HEK293 (cell line): ENCODE measurements around the gene CCBE1.
A peak's percentile ranks its signal among the peaks of the same experiment; 100 is the strongest.

ENCODE experiments used
- CTCF ChIA-PET: fragments of 350-600 bp; formaldehyde crosslinking; extraction: SDS; loops from one replicate; lab custom pipeline; 2021; ENCODE audit warnings: antibody characterized with exemption; lab: Yijun Ruan, JAX
- POLR2A ChIA-PET: fragments of 300-600 bp; formaldehyde crosslinking; extraction: SDS; loops from one replicate; lab custom pipeline; 2020; ENCODE audit warnings: antibody characterized with exemption, inconsistent platforms; lab: Yijun Ruan, JAX
- H3K27ac ChIP-seq: fragments of 200-500 bp; sonication (Bioruptor generic); 2 replicates; pipeline ENCODE4 v1.5.1; 2014; ENCODE audit warnings: low read depth, low read length, control low read depth, inconsistent platforms; ENCODE audit errors: extremely low read depth
- H3K36me3 ChIP-seq, 2 experiments: fragments of 200-500 bp in 1 of 2; sonication (Bioruptor generic) in 1 of 2; 1 replicate in 1 of 2; 2 replicates in 1 of 2; pipeline ENCODE4 v1.5.1; 2014 to 2017; ENCODE audit warnings: inconsistent platforms in 2 of 2, low read length in 2 of 2; ENCODE audit not compliant: control insufficient read depth in 2 of 2, insufficient read depth in 1 of 2
- H3K4me1 ChIP-seq: fragments of 200-500 bp; sonication (Bioruptor generic); 2 replicates; pipeline ENCODE4 v1.5.1; 2014; ENCODE audit warnings: mild to moderate bottlenecking, low read length, inconsistent platforms; ENCODE audit not compliant: control insufficient read depth, insufficient read depth
- H3K4me3 ChIP-seq: 2 replicates; pipeline ENCODE4 v1.5.1; 2011; ENCODE audit warnings: low read depth, mild to moderate bottlenecking, control low read depth, low read length, moderate library complexity
- H3K9me3 ChIP-seq: fragments of 200-500 bp; sonication (Bioruptor generic); 2 replicates; pipeline ENCODE4 v1.5.1; 2014; ENCODE audit warnings: low read depth, low read length, inconsistent platforms; ENCODE audit not compliant: control insufficient read depth, insufficient read depth
- BCL11A ChIP-seq: fragments of 450-650 bp; formaldehyde crosslinking; IDR thresholded peaks from 2 replicates; pipeline ENCODE4 v1.5.1; 2016; ENCODE audit warnings: low read depth, missing biosample characterization, missing genetic modification characterization
- GLI2 ChIP-seq: fragments of 450-650 bp; formaldehyde crosslinking; IDR thresholded peaks from 2 replicates; pipeline ENCODE4; 2017; ENCODE audit warnings: missing biosample characterization, missing genetic modification characterization, low read depth, borderline replicate concordance
- GLIS1 ChIP-seq: fragments of 450-650 bp; formaldehyde crosslinking; IDR thresholded peaks from 2 replicates; pipeline ENCODE4 v1.5.1; 2016; ENCODE audit warnings: missing biosample characterization, missing genetic modification characterization
- KLF9 ChIP-seq: fragments of 450-650 bp; formaldehyde crosslinking; IDR thresholded peaks from 2 replicates; pipeline ENCODE4 v1.5.1; 2016; ENCODE audit warnings: missing biosample characterization, missing genetic modification characterization, low read depth
- OSR2 ChIP-seq: fragments of 450-650 bp; formaldehyde crosslinking; IDR thresholded peaks from 2 replicates; pipeline ENCODE4 v1.5.1; 2016; ENCODE audit warnings: missing biosample characterization, missing genetic modification characterization
- PATZ1 ChIP-seq: fragments of 450-650 bp; formaldehyde crosslinking; IDR thresholded peaks from 2 replicates; pipeline ENCODE4 v1.5.1; 2016; ENCODE audit warnings: missing biosample characterization, missing genetic modification characterization
- PRDM6 ChIP-seq: fragments of 450-650 bp; formaldehyde crosslinking; IDR thresholded peaks from 2 replicates; pipeline ENCODE4 v1.5.1; 2017; ENCODE audit warnings: missing biosample characterization, missing genetic modification characterization
- TRIM28 ChIP-seq: IDR thresholded peaks from 2 replicates; pipeline ENCODE4 v1.6.1; 2011; ENCODE audit warnings: low read length, control low read depth, borderline replicate concordance
- ZFP3 ChIP-seq: fragments of 450-650 bp; formaldehyde crosslinking; IDR thresholded peaks from 2 replicates; pipeline ENCODE4 v1.5.1; 2016; ENCODE audit warnings: low read depth, missing biosample characterization, missing genetic modification characterization
- ZNF132 ChIP-seq: fragments of 450-650 bp; formaldehyde crosslinking; IDR thresholded peaks from 2 replicates; pipeline ENCODE4 v1.5.1; 2017; ENCODE audit warnings: missing biosample characterization, missing genetic modification characterization, borderline replicate concordance
- ZNF16 ChIP-seq: fragments of 450-650 bp; formaldehyde crosslinking; IDR thresholded peaks from 2 replicates; pipeline ENCODE4 v1.5.1; 2016; ENCODE audit warnings: low read depth, missing biosample characterization, missing genetic modification characterization
- ZNF2 ChIP-seq: fragments of 450-650 bp; formaldehyde crosslinking; IDR thresholded peaks from 2 replicates; pipeline ENCODE4 v1.5.1; 2016; ENCODE audit warnings: missing biosample characterization, missing genetic modification characterization
- ZNF202 ChIP-seq: fragments of 450-650 bp; formaldehyde crosslinking; IDR thresholded peaks from 2 replicates; pipeline ENCODE4 v1.5.1; 2016; ENCODE audit warnings: missing biosample characterization, missing genetic modification characterization, borderline replicate concordance
- ZNF266 ChIP-seq: fragments of 450-650 bp; formaldehyde crosslinking; IDR thresholded peaks from 2 replicates; pipeline ENCODE4 v1.5.1; 2016; ENCODE audit warnings: missing biosample characterization, missing genetic modification characterization, low read depth
- ZNF391 ChIP-seq: fragments of 450-650 bp; formaldehyde crosslinking; IDR thresholded peaks from 2 replicates; pipeline ENCODE4 v1.5.1; 2016; ENCODE audit warnings: low read depth, missing biosample characterization, missing genetic modification characterization, borderline replicate concordance
- ZNF433 ChIP-seq: fragments of 450-650 bp; formaldehyde crosslinking; IDR thresholded peaks from 2 replicates; pipeline ENCODE4 v1.5.1; 2016; ENCODE audit warnings: missing biosample characterization, missing genetic modification characterization, low read depth
- ZNF561 ChIP-seq: fragments of 450-650 bp; IDR thresholded peaks from 2 replicates; pipeline ENCODE4 v1.5.1; 2018; ENCODE audit warnings: missing biosample characterization, missing genetic modification characterization, borderline replicate concordance
- ZNF624 ChIP-seq: fragments of 450-650 bp; formaldehyde crosslinking; IDR thresholded peaks from 2 replicates; pipeline ENCODE4 v1.5.1; 2017; ENCODE audit warnings: missing biosample characterization, missing genetic modification characterization
- ZNF664 ChIP-seq: fragments of 450-650 bp; formaldehyde crosslinking; IDR thresholded peaks from 2 replicates; pipeline ENCODE4 v1.5.1; 2016; ENCODE audit warnings: missing biosample characterization, missing genetic modification characterization
- ZNF785 ChIP-seq: fragments of 450-650 bp; formaldehyde crosslinking; IDR thresholded peaks from 2 replicates; pipeline ENCODE4 v1.5.1; 2016; ENCODE audit warnings: missing biosample characterization, missing genetic modification characterization
- TF ChIP-seq, protein P1 (sequence below): fragments of 450-650 bp; formaldehyde crosslinking; IDR thresholded peaks from 2 replicates; pipeline ENCODE4 v1.5.1; 2016; ENCODE audit warnings: missing biosample characterization, missing genetic modification characterization, low read depth
- TF ChIP-seq, protein P2 (sequence below): fragments of 450-650 bp; formaldehyde crosslinking; IDR thresholded peaks from 2 replicates; pipeline ENCODE4 v1.5.1; 2017; ENCODE audit warnings: missing biosample characterization, mild to moderate bottlenecking, missing genetic modification characterization, moderate library complexity
- TF ChIP-seq, protein P3 (sequence below): fragments of 450-650 bp; formaldehyde crosslinking; IDR thresholded peaks from 2 replicates; pipeline ENCODE4 v1.5.1; 2016; ENCODE audit warnings: missing biosample characterization, missing genetic modification characterization
- TF ChIP-seq, protein P4 (sequence below): fragments of 450-650 bp; formaldehyde crosslinking; IDR thresholded peaks from 2 replicates; pipeline ENCODE4 v1.5.1; 2016; ENCODE audit warnings: missing biosample characterization, missing genetic modification characterization, borderline replicate concordance

CCBE1 gene

DNA sequence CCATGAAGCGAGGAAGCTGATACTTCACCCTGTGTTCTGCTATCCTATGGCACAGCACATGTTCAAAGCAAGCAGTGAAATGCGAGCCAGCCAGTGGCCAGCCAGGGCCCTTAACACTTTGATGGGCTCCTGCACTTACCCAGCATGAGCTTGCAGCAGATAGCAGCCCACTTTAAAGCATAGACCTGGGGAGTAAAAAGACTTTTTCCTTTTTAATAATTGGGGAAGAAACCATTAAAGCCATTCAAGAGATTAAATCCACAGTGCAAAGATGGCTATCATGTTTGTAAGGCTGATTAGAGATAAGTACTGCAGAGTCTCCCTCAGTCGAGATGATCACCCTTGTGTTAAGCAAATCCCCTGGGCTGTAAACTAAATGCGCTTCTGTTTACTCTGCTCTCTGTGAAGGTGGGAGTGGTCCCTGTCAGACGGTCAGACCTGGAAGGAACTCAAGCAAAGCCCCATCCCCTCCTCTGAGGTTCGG lies 15.7 kb downstream of the CCBE1 start (continued):
- TF ChIP-seq PRDM6 (tag by site-specific recombination) (peak; percentile 43; the same call in 1 of the 2 replicates), ZNF433 (tag by site-specific recombination) (no peak), ZFP3 (tag by site-specific recombination) (no peak), BCL11A (tag by site-specific recombination) (no peak), OSR2 (peak; percentile 82), GLIS1 (tag by site-specific recombination) (peak; percentile 29), KLF9 (tag by site-specific recombination) (0 out of 2 replicates have a peak, but pooled peaks have one; percentile 26), ZNF624 (tag by site-specific recombination) (no peak)
- TF ChIP-seq, protein P1, sequence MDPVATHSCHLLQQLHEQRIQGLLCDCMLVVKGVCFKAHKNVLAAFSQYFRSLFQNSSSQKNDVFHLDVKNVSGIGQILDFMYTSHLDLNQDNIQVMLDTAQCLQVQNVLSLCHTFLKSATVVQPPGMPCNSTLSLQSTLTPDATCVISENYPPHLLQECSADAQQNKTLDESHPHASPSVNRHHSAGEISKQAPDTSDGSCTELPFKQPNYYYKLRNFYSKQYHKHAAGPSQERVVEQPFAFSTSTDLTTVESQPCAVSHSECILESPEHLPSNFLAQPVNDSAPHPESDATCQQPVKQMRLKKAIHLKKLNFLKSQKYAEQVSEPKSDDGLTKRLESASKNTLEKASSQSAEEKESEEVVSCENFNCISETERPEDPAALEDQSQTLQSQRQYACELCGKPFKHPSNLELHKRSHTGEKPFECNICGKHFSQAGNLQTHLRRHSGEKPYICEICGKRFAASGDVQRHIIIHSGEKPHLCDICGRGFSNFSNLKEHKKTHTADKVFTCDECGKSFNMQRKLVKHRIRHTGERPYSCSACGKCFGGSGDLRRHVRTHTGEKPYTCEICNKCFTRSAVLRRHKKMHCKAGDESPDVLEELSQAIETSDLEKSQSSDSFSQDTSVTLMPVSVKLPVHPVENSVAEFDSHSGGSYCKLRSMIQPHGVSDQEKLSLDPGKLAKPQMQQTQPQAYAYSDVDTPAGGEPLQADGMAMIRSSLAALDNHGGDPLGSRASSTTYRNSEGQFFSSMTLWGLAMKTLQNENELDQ (tag by site-specific recombination): no peak
- TF ChIP-seq, protein P2, sequence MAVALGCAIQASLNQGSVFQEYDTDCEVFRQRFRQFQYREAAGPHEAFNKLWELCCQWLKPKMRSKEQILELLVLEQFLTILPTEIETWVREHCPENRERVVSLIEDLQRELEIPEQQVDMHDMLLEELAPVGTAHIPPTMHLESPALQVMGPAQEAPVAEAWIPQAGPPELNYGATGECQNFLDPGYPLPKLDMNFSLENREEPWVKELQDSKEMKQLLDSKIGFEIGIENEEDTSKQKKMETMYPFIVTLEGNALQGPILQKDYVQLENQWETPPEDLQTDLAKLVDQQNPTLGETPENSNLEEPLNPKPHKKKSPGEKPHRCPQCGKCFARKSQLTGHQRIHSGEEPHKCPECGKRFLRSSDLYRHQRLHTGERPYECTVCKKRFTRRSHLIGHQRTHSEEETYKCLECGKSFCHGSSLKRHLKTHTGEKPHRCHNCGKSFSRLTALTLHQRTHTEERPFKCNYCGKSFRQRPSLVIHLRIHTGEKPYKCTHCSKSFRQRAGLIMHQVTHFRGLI (tag by site-specific recombination): 0 out of 2 replicates have a peak, but pooled peaks have one; percentile 47

DNA sequence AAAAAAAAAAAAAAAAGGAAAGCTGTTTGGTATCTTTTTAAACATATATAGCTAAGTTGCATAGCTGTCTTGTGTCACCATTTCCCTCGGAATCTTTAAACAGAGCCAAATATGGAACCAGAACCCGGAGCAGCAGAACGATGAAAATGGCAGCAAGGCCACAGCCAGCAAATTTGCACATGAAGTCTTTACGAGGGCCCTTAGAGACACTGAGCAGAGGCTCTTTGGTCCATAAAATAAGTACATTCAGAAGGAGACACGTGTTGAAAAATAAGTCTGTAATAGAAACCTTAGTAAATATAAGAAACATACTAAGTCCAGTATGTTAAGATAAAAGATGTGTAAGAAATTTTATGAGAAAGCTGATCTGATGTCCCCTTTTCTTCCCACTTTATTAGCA lies 16.2 kb downstream of the CCBE1 start:
- H3K9me3 ChIP-seq: no peaks in the 10 kb centered on the region
- ChIA-PET CTCF (interaction anchor here (0.7 to 3.4 kb wide), 3 partner anchors 16 to 143 kb away, joined by 3 to 17 read pairs (median 7); partner anchors contain the start of gene CCBE1), POLR2A (interaction anchor here (1.0 kb wide), 1 partner anchor 219 kb away, joined by 3 read pairs; the partner anchor contains the start of gene PMAIP1)
- no peaks in the 10 kb centered on the region for H3K36me3 ChIP-seq
- H3K4me3 ChIP-seq: no peak overlapping the region
- H3K27ac ChIP-seq: no peak overlapping the region
- peaks cover 12% of the 10 kb centered on the region for H3K4me1 ChIP-seq
- TF ChIP-seq ZNF132 (tag by site-specific recombination) (no peak), ZNF202 (tag by site-specific recombination) (no peak), ZNF561 (tag by site-specific recombination) (no peak), ZNF2 (tag by site-specific recombination) (no peak), ZNF785 (tag by site-specific recombination) (no peak), ZNF266 (tag by site-specific recombination) (no peak), TRIM28 (no peak), ZNF664 (no peak), ZNF391 (tag by site-specific recombination) (no peak), GLI2 (no peak), PATZ1 (no peak), ZNF16 (tag by site-specific recombination) (no peak), KLF9 (tag by site-specific recombination) (no peak)
- TF ChIP-seq, protein P3, sequence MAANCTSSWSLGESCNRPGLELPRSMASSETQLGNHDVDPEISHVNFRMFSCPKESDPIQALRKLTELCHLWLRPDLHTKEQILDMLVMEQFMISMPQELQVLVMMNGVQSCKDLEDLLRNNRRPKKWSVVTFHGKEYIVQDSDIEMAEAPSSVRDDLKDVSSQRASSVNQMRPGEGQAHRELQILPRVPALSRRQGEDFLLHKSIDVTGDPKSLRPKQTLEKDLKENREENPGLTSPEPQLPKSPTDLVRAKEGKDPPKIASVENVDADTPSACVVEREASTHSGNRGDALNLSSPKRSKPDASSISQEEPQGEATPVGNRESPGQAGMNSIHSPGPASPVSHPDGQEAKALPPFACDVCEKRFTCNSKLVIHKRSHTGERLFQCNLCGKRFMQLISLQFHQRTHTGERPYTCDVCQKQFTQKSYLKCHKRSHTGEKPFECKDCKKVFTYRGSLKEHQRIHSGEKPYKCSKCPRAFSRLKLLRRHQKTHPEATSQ (tag by site-specific recombination): no peak
- TF ChIP-seq, protein P4, sequence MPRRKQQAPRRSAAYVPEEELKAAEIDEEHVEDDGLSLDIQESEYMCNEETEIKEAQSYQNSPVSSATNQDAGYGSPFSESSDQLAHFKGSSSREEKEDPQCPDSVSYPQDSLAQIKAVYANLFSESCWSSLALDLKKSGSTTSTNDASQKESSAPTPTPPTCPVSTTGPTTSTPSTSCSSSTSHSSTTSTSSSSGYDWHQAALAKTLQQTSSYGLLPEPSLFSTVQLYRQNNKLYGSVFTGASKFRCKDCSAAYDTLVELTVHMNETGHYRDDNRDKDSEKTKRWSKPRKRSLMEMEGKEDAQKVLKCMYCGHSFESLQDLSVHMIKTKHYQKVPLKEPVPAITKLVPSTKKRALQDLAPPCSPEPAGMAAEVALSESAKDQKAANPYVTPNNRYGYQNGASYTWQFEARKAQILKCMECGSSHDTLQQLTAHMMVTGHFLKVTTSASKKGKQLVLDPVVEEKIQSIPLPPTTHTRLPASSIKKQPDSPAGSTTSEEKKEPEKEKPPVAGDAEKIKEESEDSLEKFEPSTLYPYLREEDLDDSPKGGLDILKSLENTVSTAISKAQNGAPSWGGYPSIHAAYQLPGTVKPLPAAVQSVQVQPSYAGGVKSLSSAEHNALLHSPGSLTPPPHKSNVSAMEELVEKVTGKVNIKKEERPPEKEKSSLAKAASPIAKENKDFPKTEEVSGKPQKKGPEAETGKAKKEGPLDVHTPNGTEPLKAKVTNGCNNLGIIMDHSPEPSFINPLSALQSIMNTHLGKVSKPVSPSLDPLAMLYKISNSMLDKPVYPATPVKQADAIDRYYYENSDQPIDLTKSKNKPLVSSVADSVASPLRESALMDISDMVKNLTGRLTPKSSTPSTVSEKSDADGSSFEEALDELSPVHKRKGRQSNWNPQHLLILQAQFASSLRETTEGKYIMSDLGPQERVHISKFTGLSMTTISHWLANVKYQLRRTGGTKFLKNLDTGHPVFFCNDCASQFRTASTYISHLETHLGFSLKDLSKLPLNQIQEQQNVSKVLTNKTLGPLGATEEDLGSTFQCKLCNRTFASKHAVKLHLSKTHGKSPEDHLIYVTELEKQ (tag by site-specific recombination): no peak
